Measurements from ENCODE around the gene TADA1.
"Not testable (repeated sequence)": the region's sequence is repeated elsewhere in the genome, so short reads cannot be mapped to it uniquely, and the experiment has no call there.

The TADA1 gene

DNA sequence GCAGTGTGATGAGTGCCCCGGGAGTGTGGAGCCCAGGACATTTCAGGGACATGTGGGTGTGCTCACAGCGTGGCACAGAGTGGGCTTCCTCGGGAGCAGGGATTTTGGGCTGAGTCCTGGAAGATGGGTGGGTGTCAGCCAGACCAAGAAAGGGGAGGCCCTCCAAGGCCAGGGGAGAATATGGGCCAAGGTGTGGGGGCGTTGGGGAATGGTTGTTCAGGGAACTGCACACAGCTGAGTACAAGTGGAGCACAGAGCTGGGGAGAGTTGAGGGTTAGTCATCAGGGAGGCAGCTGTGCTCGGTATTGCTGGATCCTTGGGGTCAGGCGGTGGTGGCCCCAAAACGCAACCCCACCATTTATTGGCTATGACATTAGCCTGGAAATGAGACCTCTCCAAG is 31.3 kb downstream of the TADA1 start:
- H3K4me3 ChIP-seq (ENCODE audit: low read depth, low read length): no peak overlapping the region

- no peak overlapping the region for H3K4me3 ChIP-seq (ENCODE audit: low read depth, low read length)
Observed at GRCh38 chr1:166843769-166844596, 32.1 kb downstream of the TADA1 start.

DNA sequence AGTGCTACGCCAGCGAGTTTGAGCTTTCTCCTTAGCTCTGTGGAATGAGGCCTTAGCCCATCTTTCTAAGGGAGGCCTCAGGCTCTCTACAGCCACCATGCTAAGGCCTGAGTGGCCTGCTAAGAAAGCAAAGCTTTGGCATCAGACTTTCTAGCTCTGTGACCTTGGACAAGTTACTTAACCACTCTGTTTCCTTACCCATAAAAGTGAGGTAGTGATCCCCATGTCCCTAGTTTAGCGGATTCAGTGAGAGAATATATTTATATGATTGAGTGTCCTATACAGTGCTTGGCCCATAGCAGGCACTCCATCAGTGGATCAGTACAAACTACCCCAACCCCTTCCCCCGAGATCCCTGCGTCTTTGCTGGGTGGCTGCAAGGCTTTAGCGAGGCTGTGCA is 32.7 kb downstream of the TADA1 start:
- H3K4me3 ChIP-seq (ENCODE audit: low read depth, low read length): no peak overlapping the region

DNA sequence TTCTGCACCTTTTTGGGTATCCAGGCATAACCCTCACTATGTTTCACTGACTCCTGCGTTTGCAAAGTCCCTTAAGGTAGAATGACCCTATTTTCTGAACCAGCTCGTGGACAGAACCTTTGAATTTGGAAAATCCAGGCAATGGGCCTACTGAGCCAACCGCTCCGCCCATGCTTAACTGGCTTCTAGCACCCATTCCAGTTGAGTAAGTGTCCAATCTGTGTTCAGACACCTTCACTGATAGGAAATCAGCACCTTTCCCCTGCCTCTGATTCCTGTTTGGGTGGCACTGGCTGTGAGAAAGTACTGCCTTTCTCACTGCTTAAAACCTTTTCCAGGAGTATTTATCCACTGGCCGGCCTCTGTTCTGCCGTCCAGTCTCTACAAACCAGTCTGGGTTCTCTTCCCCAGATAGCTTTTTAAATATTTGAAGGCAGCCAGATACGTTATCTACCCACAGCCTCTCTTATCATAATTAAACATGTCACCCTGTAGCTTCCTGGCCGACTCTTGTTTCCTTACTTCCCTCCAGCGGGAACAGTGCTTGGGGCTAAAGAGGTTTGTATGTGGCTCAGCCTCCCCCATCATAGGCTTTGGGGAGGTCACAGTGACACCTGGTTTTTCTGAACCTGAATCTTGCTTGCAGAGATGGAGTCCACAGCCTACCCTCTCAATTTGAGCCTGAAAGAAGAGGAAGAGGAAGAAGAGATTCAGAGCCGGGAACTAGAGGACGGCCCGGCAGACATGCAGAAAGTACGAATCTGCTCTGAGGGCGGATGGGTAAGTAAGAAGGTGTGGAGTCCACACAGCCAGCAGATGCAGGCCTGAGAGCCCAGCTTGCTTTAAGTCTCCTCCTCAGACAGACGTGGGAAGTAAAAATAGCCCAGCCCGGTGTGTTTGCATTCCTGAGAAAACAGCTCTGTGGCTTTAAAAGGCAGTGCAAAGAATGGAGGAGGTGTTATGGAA is 35.5 kb downstream of the TADA1 start:
- peak overlapping the region; percentile 75 for H3K4me3 ChIP-seq (ENCODE audit: low read depth, low read length)

DNA sequence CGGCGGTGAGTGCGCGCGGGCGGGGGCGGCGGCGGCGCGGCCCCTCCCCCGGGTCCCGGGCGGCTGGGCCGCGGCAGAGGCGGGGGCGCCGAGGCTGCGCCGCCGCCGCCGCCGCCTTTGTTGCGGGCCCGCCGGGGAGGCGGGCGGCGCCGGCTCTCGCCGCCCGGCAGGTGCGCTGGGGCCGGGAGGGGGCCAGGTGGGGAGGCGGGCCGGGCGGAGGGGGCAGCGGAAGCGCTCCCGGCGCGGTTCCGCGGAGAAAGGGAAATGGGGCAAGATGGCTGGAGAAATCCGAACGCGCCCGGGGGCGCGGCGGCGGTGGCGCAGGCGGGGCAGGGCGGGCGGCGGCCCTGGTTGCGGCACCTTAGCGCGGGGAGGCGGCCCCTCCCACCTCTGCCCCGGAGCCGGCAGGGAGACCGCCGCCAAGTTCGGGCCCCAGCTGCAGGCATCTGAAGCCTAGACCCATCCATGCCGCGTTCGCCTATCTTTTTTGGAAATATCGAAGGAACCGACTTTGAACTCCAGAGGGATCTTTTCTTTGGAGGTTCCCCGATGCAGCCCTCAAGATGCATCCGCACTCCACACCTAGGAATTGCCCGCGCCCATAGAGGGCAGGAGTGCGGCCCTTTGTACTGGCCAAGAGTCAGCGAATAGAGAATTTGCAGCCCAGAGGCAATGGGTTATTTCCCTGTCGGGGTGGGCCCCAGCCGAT is 36.3 kb downstream of the TADA1 start:
- H3K4me3 ChIP-seq (ENCODE audit: low read depth, low read length): peak overlapping the region; percentile 75

GRCh38 chr1:166838766-166839599 is 37.1 kb downstream of the TADA1 start, which contains the start of gene POGK:
POGK (plus strand) TSS chr1:166839475; CDS start chr1:166840957, 1,482 bp downstream.
- peak within 1 kb of the TSS; percentile 75 for H3K4me3 ChIP-seq (ENCODE audit: low read depth, low read length)

- no peak overlapping the region for H3K4me3 ChIP-seq (ENCODE audit: low read depth, low read length)
Observed at GRCh38 chr1:166836733-166837132, 39.3 kb downstream of the TADA1 start.

DNA sequence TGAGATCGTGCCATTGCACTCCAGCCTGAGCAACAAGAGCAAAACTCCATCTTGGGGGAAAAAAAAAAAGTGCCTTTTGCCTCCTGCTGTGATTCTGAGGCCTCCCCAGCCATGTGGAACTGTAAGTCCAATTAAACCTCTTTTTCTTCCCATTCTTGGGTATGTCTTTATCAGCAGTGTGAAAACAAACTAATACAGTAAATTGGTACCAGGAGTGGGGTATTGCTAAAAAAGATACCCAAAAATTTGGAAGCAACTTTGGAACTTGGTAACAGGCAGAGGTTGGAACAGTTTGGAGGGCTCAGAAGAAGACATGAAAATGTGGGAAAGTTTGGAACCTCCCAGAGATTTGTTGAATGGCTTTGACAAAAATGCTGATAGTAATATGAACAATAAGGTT is 46.3 kb downstream of the TADA1 start:
- not testable (repeated sequence) for H3K4me3 ChIP-seq (ENCODE audit: low read depth, low read length)

GRCh38 chr1:166827426-166827825 is 48.6 kb downstream of the TADA1 start:
- no peak overlapping the region for H3K4me3 ChIP-seq (ENCODE audit: low read depth, low read length)

DNA sequence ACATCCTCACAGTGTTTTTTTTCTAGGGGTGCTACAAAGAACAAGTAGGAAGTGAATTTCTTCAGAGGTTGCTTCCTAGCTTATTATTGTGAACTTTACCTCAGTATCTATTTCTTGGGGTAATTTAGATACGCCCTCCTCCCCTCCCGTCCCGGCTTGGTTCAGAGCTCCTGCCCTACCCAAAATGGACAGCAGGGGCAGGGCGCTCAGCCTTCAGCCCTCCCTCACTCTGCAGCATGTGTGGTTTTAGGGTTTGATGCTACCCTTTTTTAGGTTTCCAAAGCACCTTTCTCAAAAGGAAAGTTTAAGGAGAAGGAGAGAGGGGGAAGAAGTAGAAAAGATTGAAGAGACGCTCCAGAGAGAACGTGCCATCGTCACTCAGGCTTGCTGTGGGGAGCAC is 53.7 kb downstream of the TADA1 start:
- no peak overlapping the region for H3K4me3 ChIP-seq (ENCODE audit: low read depth, low read length)

DNA sequence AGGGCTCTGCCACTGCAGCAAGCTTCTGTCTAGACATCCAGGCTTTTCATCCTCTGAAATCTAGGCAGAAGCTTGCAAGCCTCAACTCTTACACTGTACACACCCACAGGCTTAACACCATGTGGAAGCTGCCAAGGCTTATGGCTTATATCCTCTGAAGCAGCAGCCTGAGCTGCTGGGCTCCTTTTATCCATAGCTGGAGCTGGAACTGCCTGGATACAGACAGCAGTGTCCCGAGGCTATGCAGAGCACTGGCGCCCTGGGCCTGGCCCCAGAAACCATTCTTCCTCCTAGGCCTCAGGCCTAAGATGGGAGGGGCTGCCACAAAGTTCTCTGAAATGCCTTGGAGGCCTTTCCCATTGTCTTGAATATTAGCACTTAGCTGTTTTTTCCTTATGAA is 56.1 kb downstream of the TADA1 start:
- H3K4me3 ChIP-seq (ENCODE audit: low read depth, low read length): no peak overlapping the region

DNA sequence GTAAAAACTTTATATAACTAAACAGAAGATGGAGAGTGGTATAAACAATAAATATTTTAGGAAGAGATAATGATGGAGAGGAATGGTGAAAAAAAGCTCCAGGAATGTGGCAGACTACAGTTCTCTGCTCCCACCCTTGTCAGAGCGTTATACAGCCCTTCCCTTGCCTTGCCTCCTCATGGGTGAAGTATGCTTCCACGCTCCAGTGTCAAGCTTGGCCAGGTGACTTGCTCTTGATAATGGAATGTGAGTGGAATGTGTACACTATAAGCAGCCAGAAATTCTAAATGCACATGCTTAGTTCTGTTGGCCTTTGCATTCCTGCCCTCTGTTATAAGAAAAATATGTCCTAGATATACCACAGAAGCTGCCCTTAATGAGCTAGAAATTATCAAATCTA is 61.5 kb downstream of the TADA1 start:
- no peak overlapping the region for H3K4me3 ChIP-seq (ENCODE audit: low read depth, low read length)

DNA sequence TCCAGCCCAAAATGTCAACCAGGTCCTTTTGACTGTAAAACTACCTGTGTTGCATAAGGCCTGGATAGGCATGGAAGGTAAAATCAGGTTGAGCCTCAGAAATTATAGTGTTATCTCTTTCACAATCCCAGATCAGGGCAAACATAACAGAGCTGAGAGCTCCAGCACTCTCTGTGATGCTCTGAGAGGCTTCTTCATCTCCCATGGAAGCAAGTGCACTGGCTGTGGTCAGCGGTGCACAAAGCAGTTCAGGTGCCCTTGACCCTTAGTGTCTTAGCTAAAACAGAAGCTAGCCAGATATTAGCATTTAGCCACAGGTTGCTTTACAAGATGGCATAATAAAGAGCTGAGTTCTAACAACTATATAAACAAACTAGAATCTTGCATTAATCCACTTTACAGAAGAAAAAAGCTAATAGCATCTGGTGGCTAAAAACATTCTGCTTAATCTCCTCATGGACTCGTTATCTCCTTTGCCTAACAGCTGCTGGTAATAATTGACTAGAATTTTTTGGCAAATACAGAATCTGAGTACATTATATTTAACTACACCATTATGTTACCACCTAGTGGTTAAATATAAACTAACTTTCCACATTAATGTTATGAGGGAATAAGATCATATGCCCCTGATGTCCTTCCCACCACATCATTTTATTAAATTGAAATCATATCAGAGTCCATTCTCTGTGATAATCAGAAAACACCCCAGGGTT is 62.4 kb downstream of the TADA1 start:
- no peak overlapping the region for H3K4me3 ChIP-seq (ENCODE audit: low read depth, low read length)

DNA sequence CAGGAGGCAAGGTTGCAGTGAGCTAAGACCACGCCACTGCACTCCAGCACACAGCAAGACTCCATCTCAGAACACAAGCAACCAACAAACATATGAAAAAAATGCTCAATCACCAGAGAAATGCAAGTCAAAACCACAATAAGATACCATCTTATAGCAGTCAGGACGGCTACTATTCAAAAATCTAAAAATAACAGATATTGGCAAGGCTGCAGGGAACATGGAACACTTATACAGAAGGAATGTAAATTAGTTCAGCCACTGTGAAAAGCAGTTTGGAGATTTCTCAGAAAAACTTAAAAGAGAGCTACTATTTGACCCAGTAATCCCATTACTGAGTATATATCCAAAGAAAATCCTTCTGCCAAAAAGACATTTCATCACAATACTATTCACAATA is 64.4 kb downstream of the TADA1 start:
- H3K4me3 ChIP-seq (ENCODE audit: low read depth, low read length): no peak overlapping the region

- no peak overlapping the region for H3K4me3 ChIP-seq (ENCODE audit: low read depth, low read length)
Observed at GRCh38 chr1:166808952-166809351, 67.1 kb downstream of the TADA1 start.
